K562 (cell line): ENCODE measurements around the gene PHLDB1. TPM values are rescaled to one million over a fixed set of nuclear protein-coding genes. Genes with fewer than 3 reads are reported as not detected.

ENCODE experiments used
- ATAC-seq: fragments of 200-7000 bp; cut with Tn5 transposase; 3 replicates; pipeline ENCODE4 v1.9.1; 2020; ENCODE audit warnings: moderate library complexity
- BruUV-seq: library from RNA; stranded (reverse); fragments of 400-500 nt; replicated peaks from 2 replicates; lab custom pipeline; 2021; lab: Mats Ljungman, UMichigan
- CTCF ChIA-PET: fragments of 300-600 bp; formaldehyde crosslinking; extraction: SDS; loops from one replicate; lab custom pipeline; 2021; ENCODE audit warnings: low intra/inter-chr PET ratio; lab: Yijun Ruan, JAX
- POLR2A ChIA-PET: fragments of 300-600, 350-650 bp; sonication (Branson Sonifier 250); formaldehyde crosslinking; extraction: SDS; loops from one replicate; lab custom pipeline; 2021; ENCODE audit warnings: antibody characterized with exemption, inconsistent platforms; lab: Yijun Ruan, JAX
- DNase-seq, 4 experiments: peaks; one replicate each; pipeline versions ENCODE4 v3.0.0 to v3.0.0-alpha.2; 2011 to 2018; ENCODE audit warnings: low spot score in 3 of 4, mixed read lengths in 3 of 4; ENCODE audit errors: extremely low read depth in 1 of 4
- FAIRE-seq: peaks from 2 replicates; lab custom pipeline; 2011; peaks lifted over from hg19 to GRCh38; lab: Jason Lieb, UNC
- H2AFZ ChIP-seq: 2 replicates; pipeline ENCODE4 v1.6.0; 2011; ENCODE audit warnings: low read depth, low read length, control low read depth, inconsistent platforms
- H3K27ac ChIP-seq: fragments of 200-600 bp; 3 replicates; pipeline ENCODE4 v1.8.0; 2011; ENCODE audit warnings: low read depth, mild to moderate bottlenecking, control low read depth, inconsistent platforms, low read length, moderate library complexity, mixed read lengths; ENCODE audit errors: extremely low read depth
- H3K27me3 ChIP-seq, 2 experiments: fragments of 300-600 bp in 1 of 2; 2 replicates in 1 of 2; 3 replicates in 1 of 2; pipeline versions ENCODE4 v1.6.0 to v1.8.0; 2011; ENCODE audit warnings: inconsistent platforms in 2 of 2, low read length in 2 of 2, mild to moderate bottlenecking in 1 of 2, mixed read lengths in 1 of 2, moderate library complexity in 1 of 2; ENCODE audit not compliant: control insufficient read depth in 2 of 2, insufficient read depth in 2 of 2
- H3K36me3 ChIP-seq: fragments of 300-600 bp; 3 replicates; pipeline ENCODE4 v1.8.0; 2011; ENCODE audit warnings: mild to moderate bottlenecking, low read length, inconsistent platforms; ENCODE audit not compliant: control insufficient read depth, insufficient read depth
- H3K4me1 ChIP-seq, 2 experiments: fragments of 200-600 bp in 1 of 2; replicated peaks in 1 of 2; 2 replicates in 1 of 2; 3 replicates in 1 of 2; pipeline versions ENCODE4 v1.5.1 to v1.8.0; 2011; ENCODE audit warnings: inconsistent platforms in 2 of 2, low read length in 2 of 2, mild to moderate bottlenecking in 1 of 2, mixed read lengths in 1 of 2, moderate library complexity in 1 of 2; ENCODE audit not compliant: control insufficient read depth in 2 of 2, insufficient read depth in 2 of 2
- H3K4me2 ChIP-seq: 2 replicates; pipeline ENCODE4 v1.6.1; 2011; ENCODE audit warnings: low read length, control low read depth, inconsistent platforms, mixed read lengths; ENCODE audit not compliant: insufficient read depth
- H3K4me3 ChIP-seq: fragments of 200-600 bp; sonication (generic), shearing (Covaris generic); 2 replicates; pipeline ENCODE4 v1.5.1; 2016; ENCODE audit warnings: control low read depth, inconsistent platforms
- H3K79me2 ChIP-seq: fragments of 200-600 bp; 3 replicates; pipeline ENCODE4 v1.8.0; 2011; ENCODE audit warnings: low read length, inconsistent platforms; ENCODE audit not compliant: control insufficient read depth, insufficient read depth
- H3K9ac ChIP-seq, 2 experiments: 2 replicates each; pipeline versions ENCODE4 v1.6.0 to v1.6.1; 2011; ENCODE audit warnings: low read depth in 2 of 2, low read length in 2 of 2, control low read depth in 1 of 2, inconsistent platforms in 1 of 2, mild to moderate bottlenecking in 1 of 2, mixed read lengths in 1 of 2; ENCODE audit not compliant: insufficient read depth in 1 of 2
- H3K9me1 ChIP-seq: one replicate; pipeline ENCODE4 v1.6.0; 2011; ENCODE audit warnings: inconsistent platforms, mild to moderate bottlenecking, low read length, moderate library complexity; ENCODE audit not compliant: control insufficient read depth, insufficient read depth
- H3K9me3 ChIP-seq: replicated peaks from 2 replicates; pipeline ENCODE4 v1.5.1; 2011; ENCODE audit warnings: low read depth, low read length, inconsistent platforms; ENCODE audit not compliant: control insufficient read depth, insufficient read depth
- H4K20me1 ChIP-seq: replicated peaks from 2 replicates; pipeline ENCODE4 v1.6.1; 2011; ENCODE audit warnings: low read length, inconsistent platforms, mixed read lengths; ENCODE audit not compliant: control insufficient read depth, insufficient read depth
- BMI1 ChIP-seq: fragments of 150-350 bp; IDR thresholded peaks from 2 replicates; pipeline ENCODE4 v1.6.1; 2014; ENCODE audit warnings: low read length
- ESRRA ChIP-seq: fragments of 450-650 bp; IDR thresholded peaks from 2 replicates; pipeline ENCODE4 v1.6.1; 2014; ENCODE audit warnings: low read depth, mild to moderate bottlenecking, moderate library complexity, borderline replicate concordance
- FOXJ2 ChIP-seq: fragments of 200-800 bp; sonication (Bioruptor generic); IDR thresholded peaks from 2 replicates; pipeline ENCODE4 v1.6.1; 2016; ENCODE audit warnings: missing genetic modification characterization, missing compliant biosample characterization
- FOXM1 ChIP-seq, 2 experiments: fragments of 450-650 bp in 1 of 2; sonication (generic) in 1 of 2; formaldehyde crosslinking in 1 of 2; IDR thresholded peaks; 2 replicates each; pipeline versions ENCODE4 v1.6.1 to v1.9.0; 2017 to 2022; ENCODE audit warnings: low read depth in 2 of 2, mild to moderate bottlenecking in 2 of 2, missing genetic modification reagents in 1 of 2, moderate library complexity in 1 of 2
- MAFK ChIP-seq: IDR thresholded peaks from 2 replicates; pipeline ENCODE4 v1.6.1; 2011; ENCODE audit warnings: low read length, improper control_type of control experiment
- MXI1 ChIP-seq: IDR thresholded peaks from 2 replicates; pipeline ENCODE4 v1.6.1; 2011; ENCODE audit warnings: low read depth, mild to moderate bottlenecking, improper control_type of control experiment, low read length
- RHOXF2B ChIP-seq: fragments of 250-450 bp; sonication (Bioruptor Pico); conservative IDR thresholded peaks from 2 replicates; pipeline ENCODE4 v1.5.1; 2021
- SMARCA5 ChIP-seq: fragments of 450-650 bp; IDR thresholded peaks from 2 replicates; pipeline ENCODE4 v1.6.1; 2016
- ZNF274 ChIP-seq: IDR thresholded peaks from 2 replicates; pipeline ENCODE4 v1.6.1; 2011; ENCODE audit warnings: low read depth, mild to moderate bottlenecking, low read length, moderate library complexity, borderline replicate concordance
- WGBS: fragments of 100-300 bp; shearing (Covaris generic); methylation state at CpG from one replicate; pipeline ENCODE4 v1.1.6; 2016; ENCODE audit warnings: low coverage, mixed read lengths; ENCODE audit not compliant: insufficient coverage; ENCODE audit errors: missing lambda C conversion rate; 5-methylcytosine and 5-hydroxymethylcytosine counted together
- in situ Hi-C: fragments of 300-500 bp; cut with MboI; formaldehyde crosslinking; loops from 4 replicates; pipeline ENCODE4 v1.15.0; 2018; ENCODE audit warnings: inconsistent platforms, mixed read lengths
- intact Hi-C: fragments of 100-400 bp; cut with micrococcal nuclease; formaldehyde crosslinking; loops from 2 replicates; pipeline ENCODE4 v1.14.2; 2022
- polyA plus RNA-seq, 8 experiments: library from polyadenylated mRNA; depleted of rRNA in 4 of 8; stranded (reverse) in 5 of 8; unstranded in 3 of 8; fragments of >200 nt; fragmentation: Nextera tagmentation in 2 of 8; fragmentation: Illumina TruSeq in 1 of 8; extraction: Ambion mirVana in 2 of 8; extraction: Trizol in 1 of 8; gene quantifications; 2 replicates each; pipeline versions ENCODE4 v1.2.1 to v1.2.3, GENCODE V29; 2011 to 2014; ENCODE audit warnings: inconsistent platforms in 1 of 8, missing spikeins in 1 of 8
- total RNA-seq, 7 experiments: library from RNA; depleted of rRNA in 6 of 7; stranded (reverse); fragments of >200 nt in 6 of 7; fragmentation: Illumina TruSeq in 2 of 7; extraction: Trizol in 2 of 7; gene quantifications; 2 replicates each; pipeline versions ENCODE4 v1.2.1 to v1.2.3, GENCODE V29; 2011 to 2021; ENCODE audit warnings: low replicate concordance in 1 of 7

Gene PHLDB1
- total and polyA plus RNA-seq, 9 of the 15 experiments (the other 6 are each of a cell fraction or from before 2014, with no cell fraction given) = 2.0 to 28.7 (median 16.2) TPM

- H3K79me2 ChIP-seq = no peaks in the 10 kb centered on the region
- H3K9me3 ChIP-seq = no peaks in the 10 kb centered on the region
- H3K27me3 ChIP-seq = no peaks in the 10 kb centered on the region
- no peak for DNase-seq
- no peak overlapping the region for H3K4me3 ChIP-seq
- FAIRE-seq = no peak
- H3K4me1 ChIP-seq = peaks cover 0 to 23% of the 10 kb centered on the region in 2 experiments; a peak in 2 of 5 replicates
- in situ Hi-C loops (no loop called here), intact Hi-C loops (loop anchor here (10.0 kb wide), 1 partner anchor 299 kb away; the partner anchor contains the start of gene UPK2)
- no peak overlapping the region for H3K9ac ChIP-seq
- no peak overlapping the region for H3K4me2 ChIP-seq
- no peak overlapping the region for H3K27ac ChIP-seq
- no peak for ATAC-seq
- H2AFZ ChIP-seq = no peak overlapping the region
- H3K9me1 ChIP-seq = peaks cover 9% of the 10 kb centered on the region
- no peak for TF ChIP-seq MXI1
- TF ChIP-seq SMARCA5 = no peak
- no peak for TF ChIP-seq BMI1
- TF ChIP-seq RHOXF2B (CRISPR knock-in tag) = no peak
- TF ChIP-seq MAFK = no peak
- TF ChIP-seq ESRRA = no peak
- no peak for TF ChIP-seq ZNF274
- no peak for TF ChIP-seq FOXJ2 (tag)
- TF ChIP-seq FOXM1 (IDR thresholded peaks at IDR 0.05; ENCODE audit: low read depth) = no peak
- no peak for TF ChIP-seq FOXM1 (CRISPR knock-in tag; IDR thresholded peaks at IDR 0.05; ENCODE audit: low read depth)
- peaks cover 13% of the 10 kb centered on the region for H3K36me3 ChIP-seq
- CTCF ChIA-PET = no interaction called here
- BruUV-seq = no TSS peak
- 68% methylated on average over 5 of the region's 7 CpGs for WGBS
- no peaks in the 10 kb centered on the region for H4K20me1 ChIP-seq
- POLR2A ChIA-PET = interaction anchor here (0.5 to 1.6 kb wide), 4 partner anchors 9 to 700 kb away, joined by 3 read pairs; no protein-coding TSS in a partner anchor
Measured at GRCh38 chr11:118655486-118656190, 48.2 kb downstream of the PHLDB1 start.
